Pancreas (tissue), 10 donors: ENCODE results near the gene HOXA2. TPM values are rescaled to one million over a fixed set of nuclear protein-coding genes. Genes with fewer than 3 reads are reported as not detected.

Source experiments
- ATAC-seq, 4 donors: fragments of 200-7000 bp; cut with Tn5 transposase; one replicate each; pipeline versions ENCODE4 v1.8.0 to v1.9.1; 2020; ENCODE audit warnings: mild to moderate bottlenecking in 4 of 4, moderate library complexity in 4 of 4
- DNase-seq, 6 donors: peaks; one replicate each; pipeline ENCODE4 v3.0.0-alpha.2; 2020
- FAIRE-seq: peaks from 2 replicates; lab custom pipeline; 2012; peaks lifted over from hg19 to GRCh38; lab: Jason Lieb, UNC
- H3K27ac ChIP-seq, 4 donors: fragments of 200-600 bp; sonication (generic); 1 replicate in 3 of 4; 2 replicates in 1 of 4; pipeline versions ENCODE4 v1.5.0 to v1.8.0; 2020
- H3K27me3 ChIP-seq, 4 donors: fragments of 200-600 bp; one replicate each; pipeline ENCODE4 v1.8.0; 2021
- H3K36me3 ChIP-seq, 3 donors: fragments of 200-600 bp; sonication (generic) in 1 of 3; one replicate each; pipeline versions ENCODE4 v1.5.0 to v1.8.0; 2020 to 2021
- H3K4me1 ChIP-seq, 3 donors: fragments of 200-600 bp; one replicate each; pipeline ENCODE4 v1.8.0; 2021
- H3K4me3 ChIP-seq, 4 donors: fragments of 200-600 bp; sonication (generic) in 2 of 4; one replicate each; pipeline versions ENCODE4 v1.5.0 to v1.8.0; 2020 to 2021
- H3K9me3 ChIP-seq, 4 donors: fragments of 200-600 bp; one replicate each; pipeline ENCODE4 v1.8.0; 2021
- CTCF ChIP-seq, 4 donors: fragments of 200-600 bp; sonication (generic) in 3 of 4; IDR thresholded peaks; one replicate each; pipeline versions ENCODE4 v1.5.0 to v1.8.0; 2021; ENCODE audit warnings: antibody characterized with exemption in 4 of 4
- WGBS, 2 donors: extraction: QIAGEN DNeasy Blood & Tissue Kit; methylation state at CpG; one replicate each; pipeline ENCODE4 v1.1.7; 2013; 5-methylcytosine and 5-hydroxymethylcytosine counted together
- intact Hi-C, 3 donors: fragments of 100-400 bp; cut with DNase I; formaldehyde crosslinking; loops; one replicate each; pipeline versions ENCODE4 v1.11.1 to v1.14.2; 2022
- polyA plus RNA-seq, 2 donors: library from polyadenylated mRNA; stranded (reverse); fragments of 200-250 nt; gene quantifications; one replicate each; pipeline ENCODE4 v1.2.3, GENCODE V29; 2013
- total RNA-seq, 6 donors: library from RNA; stranded (reverse); fragmentation: NEBNext Ultra II Directional in 4 of 6; extraction: Animal tissue kit (Norgen Biotek cat#: 25700) in 4 of 6; gene quantifications; one replicate each; pipeline versions ENCODE4 v1.2.1 to v1.2.4, GENCODE V29; 2021 to 2023
- donor health status: healthy with polysubstance abuse.
- donor health status: DM: no; HTN: no; CAD: no; lungs with moderate emphysema.
- donor health status: DM: no; HTN: no; CAD: no.
- donor health status: control.
- donor health status: control.
- donor health status: Bipolar disorder and iron deficiency.
- donor health status: DM: yes; HTN: yes; CAD: no.
- donor health status: DM: no; HTN: no; CAD: no.
- donor health status: DM: no; HTN: no; CAD: no.
- donor health status: DM: yes; HTN: yes; CAD: no.

HOXA2 gene
- total and polyA plus RNA-seq, 8 donors: 0.09 to 0.53 (median 0.27) TPM; not detected in 1

GRCh38 chr7:27143023-27143949 is 40.8 kb upstream of the HOXA2 start, which contains the start of gene HOXA5:
Gene HOXA5, minus strand, starts transcription at chr7:27143681. Its CDS starts 74 bp downstream, at chr7:27143607.
- Histone ChIP-seq H3K27me3 (peaks cover 11 to 87% (median 30%) of the 10 kb centered on the region in 4 donors), H3K27ac (peak within 1 kb of the TSS in 2 of 4 donors; percentile 50 to 66), H3K4me3 (peak within 1 kb of the TSS; percentile 4 to 36 (median 20)), H3K9me3 (no peaks in the 10 kb centered on the region), H3K4me1 (peaks cover 0 to 5% (median 4%) of the 10 kb centered on the region in 3 donors), H3K36me3 (no peaks in the 10 kb centered on the region)
- DNase-seq: peak in 2 of 6 donors; percentile 61 to 64
- no peak for FAIRE-seq
- intact Hi-C loops: no loop called here
- peak in 3 of 4 donors; percentile 62 to 70 (median 67) for ATAC-seq
- peak in 2 of 4 donors; percentile 12 to 25 for TF ChIP-seq CTCF (IDR thresholded peaks at IDR 0.05)
- WGBS, 2 donors: 10 to 12% methylated on average over 72 to 86 of the region's 86 CpGs

- FAIRE-seq (no peak), DNase-seq (peak in 1 of 6 donors; percentile 25), ATAC-seq (peak in 2 of 4 donors; percentile 5 to 12)
- Histone ChIP-seq H3K4me1 (peaks cover 0 to 4% (median 3%) of the 10 kb centered on the region in 3 donors), H3K4me3 (peak overlapping the region in 3 of 4 donors; percentile 4 to 36 (median 25)), H3K27ac (peak overlapping the region in 2 of 4 donors; percentile 50 to 66), H3K27me3 (peaks cover 5 to 87% (median 30%) of the 10 kb centered on the region in 4 donors), H3K36me3 (no peaks in the 10 kb centered on the region), H3K9me3 (no peaks in the 10 kb centered on the region)
- 3 to 11% methylated on average over 29 of the region's 29 CpGs for WGBS, 2 donors
- intact Hi-C loops: no loop called here
- no peak for TF ChIP-seq CTCF (IDR thresholded peaks at IDR 0.05)
These were observed 40.1 kb upstream of the HOXA2 start for GRCh38 chr7:27142580-27143022.

DNA sequence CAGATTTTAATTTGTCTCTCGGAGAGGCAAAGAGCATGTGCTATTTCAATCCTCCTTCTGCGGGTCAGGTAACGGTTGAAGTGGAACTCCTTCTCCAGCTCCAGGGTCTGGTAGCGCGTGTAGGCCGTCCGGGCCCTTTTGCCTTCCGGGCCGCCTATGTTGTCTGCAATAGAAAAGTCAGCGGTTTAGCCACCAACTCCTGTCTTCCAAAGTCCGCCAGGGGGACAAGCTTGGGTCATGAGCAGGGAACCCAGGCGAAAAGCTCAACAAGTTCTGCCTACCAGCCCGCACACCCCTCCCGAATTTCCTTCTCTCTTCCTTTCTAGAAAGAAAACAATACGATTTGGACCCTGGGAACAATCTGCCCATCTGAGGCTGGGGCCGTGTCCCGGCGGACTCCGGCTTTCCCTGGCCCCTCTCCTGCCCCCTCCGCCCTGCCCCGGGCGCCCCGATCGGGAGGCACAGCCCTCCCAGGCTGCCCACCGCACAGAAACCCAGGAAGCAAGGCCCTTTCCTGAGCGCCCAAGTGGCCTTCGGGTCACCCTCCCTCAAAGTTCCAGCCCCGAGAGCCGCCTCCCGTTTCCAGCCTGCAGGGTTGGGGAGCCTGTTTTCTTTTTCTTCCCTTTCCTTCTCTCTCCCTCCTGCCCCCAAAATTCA is 39.6 kb upstream of the HOXA2 start:
- Histone ChIP-seq H3K4me1 (peaks cover 0 to 4% (median 3%) of the 10 kb centered on the region in 3 donors), H3K9me3 (no peaks in the 10 kb centered on the region), H3K36me3 (no peaks in the 10 kb centered on the region), H3K4me3 (peak overlapping the region in 3 of 4 donors; percentile 4 to 36 (median 25)), H3K27me3 (peaks cover 2 to 86% (median 28%) of the 10 kb centered on the region in 4 donors), H3K27ac (peak overlapping the region in 2 of 4 donors; percentile 50 to 66)
- no peak for ATAC-seq
- 9 to 15% methylated on average over 30 of the region's 30 CpGs for WGBS, 2 donors
- no peak for FAIRE-seq
- peak in 2 of 6 donors; percentile 50 to 62 for DNase-seq
- no peak for TF ChIP-seq CTCF (IDR thresholded peaks at IDR 0.05)
- intact Hi-C loops: no loop called here

- no peak for DNase-seq
- Histone ChIP-seq H3K4me3 (no peak overlapping the region), H3K27me3 (peaks cover 2 to 84% (median 23%) of the 10 kb centered on the region in 4 donors)
These were observed 38.8 kb upstream of the HOXA2 start for GRCh38 chr7:27141137-27141922.

More at GRCh38 chr7:27141137-27141922, 38.8 kb upstream of the HOXA2 start:
- no peaks in the 10 kb centered on the region for H3K36me3 ChIP-seq
- peaks cover 0 to 4% (median 3%) of the 10 kb centered on the region in 3 donors for H3K4me1 ChIP-seq
- no peak for ATAC-seq
- no peak for TF ChIP-seq CTCF (IDR thresholded peaks at IDR 0.05)
- H3K9me3 ChIP-seq: no peaks in the 10 kb centered on the region
- no peak overlapping the region for H3K27ac ChIP-seq
- FAIRE-seq: no peak
- 23 to 29% methylated on average over 18 of the region's 18 CpGs for whole genome bisulfite sequencing, 2 donors
- intact Hi-C loops: no loop called here
